Endodermal cell (in vitro differentiated cells): ENCODE data around the gene RTP3. TPM values are rescaled to one million over a fixed set of nuclear protein-coding genes. Genes with fewer than 3 reads are reported as not detected.

Source experiments
- DNase-seq: peaks from one replicate; pipeline ENCODE4 v3.0.0-alpha.2; 2017
- H3K27ac ChIP-seq: 2 replicates; pipeline ENCODE4 v1.5.1; 2013; ENCODE audit warnings: mild to moderate bottlenecking, low read depth, low read length, moderate library complexity
- H3K27me3 ChIP-seq: 2 replicates; pipeline ENCODE4 v1.6.1; 2013; ENCODE audit warnings: mild to moderate bottlenecking, low read length, moderate library complexity; ENCODE audit not compliant: insufficient read depth, control insufficient read depth, poor library complexity, severe bottlenecking
- H3K36me3 ChIP-seq: 2 replicates; pipeline ENCODE4 v1.7.0; 2013; ENCODE audit warnings: mild to moderate bottlenecking, low read length, moderate library complexity; ENCODE audit not compliant: control insufficient read depth, insufficient read depth
- H3K4me1 ChIP-seq: one replicate; pipeline ENCODE4 v1.7.0; 2013; ENCODE audit warnings: low read length; ENCODE audit not compliant: control insufficient read depth, insufficient read depth
- H3K4me3 ChIP-seq: 2 replicates; pipeline ENCODE4 v1.5.1; 2013; ENCODE audit warnings: mild to moderate bottlenecking, low read length, moderate library complexity
- H3K9ac ChIP-seq: 2 replicates; pipeline ENCODE4 v1.6.1; 2013; ENCODE audit warnings: mild to moderate bottlenecking, low read length, moderate library complexity; ENCODE audit not compliant: poor library complexity, severe bottlenecking; ENCODE audit errors: extremely low read depth
- H3K9me3 ChIP-seq: 2 replicates; pipeline ENCODE4 v1.6.1; 2013; ENCODE audit warnings: mild to moderate bottlenecking, low read length, moderate library complexity; ENCODE audit not compliant: control insufficient read depth
- H3K27ac Mint-ChIP-seq: 2 replicates; pipeline ENCODE4 v1.8.0; 2020; ENCODE audit warnings: mixed read lengths
- H3K27me3 Mint-ChIP-seq: 2 replicates; pipeline ENCODE4 v1.8.0; 2021; ENCODE audit warnings: mild to moderate bottlenecking, mixed read lengths; ENCODE audit not compliant: insufficient read depth
- H3K36me3 Mint-ChIP-seq: 2 replicates; pipeline ENCODE4 v1.8.0; 2020; ENCODE audit warnings: low read depth, mixed read lengths
- H3K4me1 Mint-ChIP-seq: 2 replicates; pipeline ENCODE4 v1.8.0; 2020; ENCODE audit warnings: mixed read lengths
- H3K4me3 Mint-ChIP-seq: 2 replicates; pipeline ENCODE4 v1.8.0; 2020; ENCODE audit warnings: mild to moderate bottlenecking, moderate library complexity, mixed read lengths
- H3K9me3 Mint-ChIP-seq: 2 replicates; pipeline ENCODE4 v1.8.0; 2020; ENCODE audit warnings: mild to moderate bottlenecking, mixed read lengths
- WGBS, 2 experiments: methylation state at CpG; one replicate each; pipeline versions ENCODE4 v1.1.5 to v1.1.7; 2013; ENCODE audit warnings: missing lambda C conversion rate in 2 of 2, mixed read lengths in 1 of 2; ENCODE audit not compliant: insufficient coverage in 1 of 2, insufficient read length in 1 of 2; 5-methylcytosine and 5-hydroxymethylcytosine counted together
- total RNA-seq, 2 donors: library from RNA; stranded (reverse); fragmentation: NEBNext Ultra II Directional in 1 of 2; extraction: Animal tissue kit (Norgen Biotek cat#: 25700) in 1 of 2; gene quantifications; 2 replicates in 1 of 2; 3 replicates in 1 of 2; pipeline ENCODE4 v1.2.1, GENCODE V29; 2021
- TF ChIP-seq, protein P1 (sequence below): fragments of 200-600 bp; sonication (generic); conservative IDR thresholded peaks from 2 replicates; pipeline ENCODE4 v1.5.0; 2021; ENCODE audit warnings: antibody characterized with exemption, mild to moderate bottlenecking

Gene RTP3
- total RNA-seq, 2 donors from 2014 or later, result not detected

DNA sequence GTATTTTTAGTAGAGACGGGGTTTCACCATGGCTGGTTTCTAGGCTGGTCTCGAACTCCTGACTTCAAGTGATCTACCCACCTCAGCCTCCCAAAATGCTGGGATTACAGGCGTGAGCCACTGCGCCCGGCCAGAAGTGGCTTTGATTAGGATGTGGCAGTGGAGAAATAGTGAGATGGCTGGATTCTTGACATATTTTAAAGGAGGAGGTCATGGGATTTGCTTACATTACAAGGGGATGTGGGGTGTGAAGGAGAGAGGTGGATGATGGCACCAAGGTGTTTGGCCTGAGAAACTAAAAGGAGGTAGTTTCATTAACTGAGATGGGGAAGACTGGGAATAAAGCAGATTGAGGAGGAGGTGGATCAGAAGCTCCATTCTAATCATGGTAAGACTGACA is 18.1 kb upstream of the RTP3 start:
- Mint-ChIP-seq H3K27ac (no peak overlapping the region), H3K4me1 (no peaks in the 10 kb centered on the region), H3K9me3 (peaks cover 7% of the 10 kb centered on the region), H3K4me3 (no peak overlapping the region), H3K36me3 (no peaks in the 10 kb centered on the region), H3K27me3 (peaks cover 3% of the 10 kb centered on the region)
- no peak overlapping the region for H3K27ac ChIP-seq
- WGBS, 2 experiments, result 97 to 100% methylated on average over 1 to 5 of the region's 5 CpGs
- no peak for DNase-seq
- no peaks in the 10 kb centered on the region for H3K27me3 ChIP-seq
- H3K9ac ChIP-seq, result no peak overlapping the region
- H3K36me3 ChIP-seq, result no peaks in the 10 kb centered on the region
- no peaks in the 10 kb centered on the region for H3K4me1 ChIP-seq
- TF ChIP-seq, protein P1, sequence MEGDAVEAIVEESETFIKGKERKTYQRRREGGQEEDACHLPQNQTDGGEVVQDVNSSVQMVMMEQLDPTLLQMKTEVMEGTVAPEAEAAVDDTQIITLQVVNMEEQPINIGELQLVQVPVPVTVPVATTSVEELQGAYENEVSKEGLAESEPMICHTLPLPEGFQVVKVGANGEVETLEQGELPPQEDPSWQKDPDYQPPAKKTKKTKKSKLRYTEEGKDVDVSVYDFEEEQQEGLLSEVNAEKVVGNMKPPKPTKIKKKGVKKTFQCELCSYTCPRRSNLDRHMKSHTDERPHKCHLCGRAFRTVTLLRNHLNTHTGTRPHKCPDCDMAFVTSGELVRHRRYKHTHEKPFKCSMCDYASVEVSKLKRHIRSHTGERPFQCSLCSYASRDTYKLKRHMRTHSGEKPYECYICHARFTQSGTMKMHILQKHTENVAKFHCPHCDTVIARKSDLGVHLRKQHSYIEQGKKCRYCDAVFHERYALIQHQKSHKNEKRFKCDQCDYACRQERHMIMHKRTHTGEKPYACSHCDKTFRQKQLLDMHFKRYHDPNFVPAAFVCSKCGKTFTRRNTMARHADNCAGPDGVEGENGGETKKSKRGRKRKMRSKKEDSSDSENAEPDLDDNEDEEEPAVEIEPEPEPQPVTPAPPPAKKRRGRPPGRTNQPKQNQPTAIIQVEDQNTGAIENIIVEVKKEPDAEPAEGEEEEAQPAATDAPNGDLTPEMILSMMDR, result no peak
- H3K9me3 ChIP-seq, result peaks cover 4% of the 10 kb centered on the region
- H3K4me3 ChIP-seq, result no peak overlapping the region

DNA sequence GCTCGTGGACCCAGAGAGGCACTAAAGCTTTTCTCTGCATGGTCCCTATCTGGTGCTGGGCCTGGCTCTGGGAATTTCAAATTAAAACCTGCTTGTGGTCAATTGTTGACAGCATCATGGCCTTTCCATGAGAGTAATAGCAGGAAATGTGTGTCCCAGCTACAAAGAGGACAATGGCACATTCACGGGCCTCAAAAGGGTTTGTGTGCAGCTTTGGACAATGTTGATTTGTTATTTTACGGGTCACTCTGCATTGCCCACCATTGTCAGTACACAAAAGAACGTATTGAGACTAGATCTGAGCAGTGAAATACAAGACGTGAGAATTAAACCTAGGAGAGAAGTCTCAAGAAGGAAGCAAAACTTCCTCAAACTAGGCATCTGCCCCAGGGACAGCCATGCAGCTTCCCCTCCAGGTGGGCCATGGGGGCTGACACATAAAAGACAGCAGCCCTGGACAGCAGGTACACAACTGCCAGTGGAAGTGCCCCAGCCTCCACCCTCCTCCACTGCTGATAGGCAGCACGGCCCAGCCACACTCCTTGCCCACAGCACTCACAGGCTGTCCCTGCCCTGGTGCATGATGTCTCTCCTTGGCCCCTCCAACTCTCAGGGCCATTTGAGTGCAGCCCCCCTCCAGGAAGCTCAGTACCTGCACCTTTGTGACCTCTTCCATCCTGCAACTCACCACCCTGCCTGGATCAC is 17.1 kb upstream of the RTP3 start:
- DNase-seq, result peak; percentile 22
- no peaks in the 10 kb centered on the region for H3K9me3 Mint-ChIP-seq
- no peaks in the 10 kb centered on the region for H3K27me3 ChIP-seq
- no peak overlapping the region for H3K27ac ChIP-seq
- peaks cover 3% of the 10 kb centered on the region for H3K27me3 Mint-ChIP-seq
- H3K36me3 ChIP-seq, result no peaks in the 10 kb centered on the region
- TF ChIP-seq, protein P1, result no peak
- no peaks in the 10 kb centered on the region for H3K36me3 Mint-ChIP-seq
- peaks cover 4% of the 10 kb centered on the region for H3K4me1 ChIP-seq
- peaks cover 4% of the 10 kb centered on the region for H3K4me1 Mint-ChIP-seq
- no peak overlapping the region for H3K4me3 ChIP-seq
- H3K9me3 ChIP-seq, result no peaks in the 10 kb centered on the region
- no peak overlapping the region for H3K4me3 Mint-ChIP-seq
- no peak overlapping the region for H3K27ac Mint-ChIP-seq
- WGBS, 2 experiments, result 93 to 98% methylated on average over 4 to 6 of the region's 6 CpGs
- H3K9ac ChIP-seq, result no peak overlapping the region

DNA sequence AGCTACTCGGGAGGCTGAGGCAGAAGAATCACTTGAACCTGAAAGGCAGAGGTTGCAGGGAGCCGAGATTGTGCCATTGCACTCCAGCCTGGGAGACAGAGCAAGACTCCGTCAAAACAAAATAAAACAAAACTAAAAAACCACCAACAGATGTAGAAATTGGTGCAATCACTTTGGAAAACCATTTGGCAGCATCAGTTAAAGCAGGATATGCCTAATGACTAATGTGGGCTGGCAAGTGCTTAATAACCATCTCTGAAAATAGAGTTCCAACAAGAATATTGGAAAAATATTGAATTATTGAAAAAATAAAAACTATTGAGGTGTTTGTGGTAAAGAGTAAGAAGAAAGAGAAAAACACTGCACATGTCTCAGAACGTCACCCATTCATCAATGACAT is 16.1 kb upstream of the RTP3 start:
- 73 to 98% methylated on average over 2 to 4 of the region's 4 CpGs for WGBS, 2 experiments
- TF ChIP-seq, protein P1, result no peak

More for the DNA sequence above, 16.1 kb upstream of the RTP3 start:
- H3K27me3 Mint-ChIP-seq, result peaks cover 3% of the 10 kb centered on the region
- no peak overlapping the region for H3K4me3 Mint-ChIP-seq
- no peak overlapping the region for H3K4me3 ChIP-seq
- DNase-seq, result no peak
- no peak overlapping the region for H3K9ac ChIP-seq
- no peaks in the 10 kb centered on the region for H3K36me3 ChIP-seq
- no peak overlapping the region for H3K27ac ChIP-seq
- no peak overlapping the region for H3K27ac Mint-ChIP-seq
- no peaks in the 10 kb centered on the region for H3K27me3 ChIP-seq
- H3K9me3 Mint-ChIP-seq, result no peaks in the 10 kb centered on the region
- no peaks in the 10 kb centered on the region for H3K36me3 Mint-ChIP-seq
- no peaks in the 10 kb centered on the region for H3K9me3 ChIP-seq
- H3K4me1 Mint-ChIP-seq, result peaks cover 10% of the 10 kb centered on the region
- H3K4me1 ChIP-seq, result peaks cover 4% of the 10 kb centered on the region
